WERI-Rb-1 (cell line): ENCODE data around the gene CHP1.
"Not testable (repeated sequence)": the region's sequence is repeated elsewhere in the genome, so short reads cannot be mapped to it uniquely, and the experiment has no call there.

Experiments used
- DNase-seq: peaks from one replicate; pipeline ENCODE4 v3.0.0-alpha.2; 2020
- H3K27ac ChIP-seq: fragments of 250-450 bp; sonication (Bioruptor Pico); 2 replicates; pipeline ENCODE4 v1.5.1; 2020; ENCODE audit warnings: mild to moderate bottlenecking, moderate library complexity
- H3K27me3 ChIP-seq: fragments of 250-450 bp; sonication (Bioruptor Pico); 2 replicates; pipeline ENCODE4 v1.5.1; 2021; ENCODE audit warnings: mild to moderate bottlenecking, low read depth, moderate library complexity; ENCODE audit not compliant: insufficient read depth, severe bottlenecking
- H3K36me3 ChIP-seq: fragments of 250-450 bp; sonication (Bioruptor Pico); 2 replicates; pipeline ENCODE4 v1.5.1; 2020; ENCODE audit warnings: mild to moderate bottlenecking, moderate library complexity
- H3K4me3 ChIP-seq: 2 replicates; pipeline ENCODE4 v1.5.1; 2011; ENCODE audit warnings: low read depth, mild to moderate bottlenecking, control low read depth, low read length
- H3K9me3 ChIP-seq: fragments of 250-450 bp; sonication (Bioruptor Pico); 2 replicates; pipeline ENCODE4 v1.5.1; 2021; ENCODE audit warnings: mild to moderate bottlenecking, moderate library complexity; ENCODE audit not compliant: severe bottlenecking
- CTCF ChIP-seq: IDR thresholded peaks from 2 replicates; pipeline ENCODE4 v1.5.1; 2011; ENCODE audit warnings: low read depth, mild to moderate bottlenecking, control low read depth, inconsistent platforms, low read length

Gene CHP1

GRCh38 chr15:41238100-41238499, 7.0 kb downstream of the CHP1 start:
- Histone ChIP-seq H3K9me3 (no peaks in the 10 kb centered on the region), H3K36me3 (peaks cover 5% of the 10 kb centered on the region), H3K4me3 (no peak overlapping the region), H3K27me3 (no peaks in the 10 kb centered on the region), H3K27ac (no peak overlapping the region)
- no peak for TF ChIP-seq CTCF
- DNase-seq, result no peak

GRCh38 chr15:41241221-41241964, 10.3 kb downstream of the CHP1 start:
- Histone ChIP-seq H3K27me3 (no peaks in the 10 kb centered on the region), H3K27ac (no peak overlapping the region), H3K36me3 (peaks cover 12% of the 10 kb centered on the region), H3K4me3 (no peak overlapping the region), H3K9me3 (no peaks in the 10 kb centered on the region)
- TF ChIP-seq CTCF, result no peak
- no peak for DNase-seq

GRCh38 chr15:41250745-41251144, 19.7 kb downstream of the CHP1 start:
- H3K36me3 ChIP-seq, H3K4me3 ChIP-seq, DNase-seq, H3K27me3 ChIP-seq, H3K27ac ChIP-seq, H3K9me3 ChIP-seq: not testable (repeated sequence)

GRCh38 chr15:41251411-41251810, 20.3 kb downstream of the CHP1 start:
- Histone ChIP-seq H3K27me3 (no peaks in the 10 kb centered on the region), H3K36me3 (no peaks in the 10 kb centered on the region), H3K4me3 (no peak overlapping the region), H3K27ac (no peak overlapping the region), H3K9me3 (no peaks in the 10 kb centered on the region)
- no peak for TF ChIP-seq CTCF
- no peak for DNase-seq

- no peak for TF ChIP-seq CTCF
- Histone ChIP-seq H3K9me3 (no peaks in the 10 kb centered on the region), H3K4me3 (no peak overlapping the region), H3K36me3 (peaks cover 7% of the 10 kb centered on the region; the same call in 1 of the 2 replicates), H3K27ac (no peak overlapping the region), H3K27me3 (no peaks in the 10 kb centered on the region)
- DNase-seq, result no peak
These were observed 23.5 kb downstream of the CHP1 start for GRCh38 chr15:41254560-41254959.

- peaks cover 7% of the 10 kb centered on the region; the same call in 1 of the 2 replicates for H3K36me3 ChIP-seq
- no peak for DNase-seq
- TF ChIP-seq CTCF, result no peak
- no peak overlapping the region for H3K27ac ChIP-seq
- H3K4me3 ChIP-seq, result no peak overlapping the region
- H3K27me3 ChIP-seq, result no peaks in the 10 kb centered on the region
- H3K9me3 ChIP-seq, result no peaks in the 10 kb centered on the region
These were observed 25.0 kb downstream of the CHP1 start for GRCh38 chr15:41256103-41256502.
